Vagina (tissue), 2 donors: ENCODE measurements around the gene FAM131B. TPM values are rescaled to one million over a fixed set of nuclear protein-coding genes. Genes with fewer than 3 reads are reported as not detected.
A peak's percentile ranks its signal among the peaks of the same experiment; 100 is the strongest.

Experiments
- DNase-seq, 2 donors: peaks; one replicate each; pipeline ENCODE4 v3.0.0-alpha.2; 2017; ENCODE audit errors: extremely low spot score in 2 of 2
- H3K27ac ChIP-seq: fragments of 200-600 bp; sonication (generic); one replicate; pipeline ENCODE4 v1.5.1; 2019
- H3K27me3 ChIP-seq: fragments of 200-600 bp; sonication (generic); one replicate; pipeline ENCODE4 v1.5.1; 2019
- H3K36me3 ChIP-seq, 2 donors: fragments of 200-600 bp; sonication (generic); one replicate each; pipeline ENCODE4 v1.5.1; 2017 to 2019
- H3K4me1 ChIP-seq: fragments of 200-600 bp; sonication (generic); one replicate; pipeline ENCODE4 v1.5.1; 2019
- H3K4me3 ChIP-seq, 2 donors: fragments of 200-600 bp; sonication (generic); 1 replicate in 1 of 2; 2 replicates in 1 of 2; pipeline ENCODE4 v1.5.1; 2016 to 2019
- H3K9me3 ChIP-seq: fragments of 200-600 bp; sonication (generic); one replicate; pipeline ENCODE4 v1.5.1; 2019
- POLR2A ChIP-seq, 2 donors: fragments of 450-650 bp; IDR thresholded peaks; one replicate each; pipeline ENCODE4 v1.6.1; 2017; ENCODE audit warnings: antibody characterized with exemption in 2 of 2, mild to moderate bottlenecking in 2 of 2, moderate library complexity in 2 of 2
- POLR2AphosphoS5 ChIP-seq, 2 donors: sonication (generic); formaldehyde crosslinking; IDR thresholded peaks; one replicate each; pipeline ENCODE4 v1.9.0; 2017; ENCODE audit warnings: antibody characterized with exemption in 2 of 2, mild to moderate bottlenecking in 2 of 2, low read depth in 1 of 2; ENCODE audit not compliant: insufficient read depth in 1 of 2
- intact Hi-C: fragments of 100-400 bp; cut with DNase I; formaldehyde crosslinking; loops from one replicate; pipeline ENCODE4 v1.15.1; 2023
- total RNA-seq: library from RNA; depleted of rRNA; stranded (reverse); fragments of >200 nt; gene quantifications from one replicate; pipeline ENCODE4 v1.2.3, GENCODE V29; 2016
- TF ChIP-seq, protein P1 (sequence below), 3 experiments: fragments of 450-650 bp in 2 of 3; fragments of 200-600 bp in 1 of 3; sonication (generic) in 1 of 3; IDR thresholded peaks; one replicate each; pipeline ENCODE4 v1.5.1; 2017 to 2019; ENCODE audit warnings: antibody characterized with exemption in 3 of 3, mild to moderate bottlenecking in 2 of 3, moderate library complexity in 2 of 3

FAM131B gene
- total RNA-seq, 1 donor from 2014 or later = 1.5 TPM

DNA sequence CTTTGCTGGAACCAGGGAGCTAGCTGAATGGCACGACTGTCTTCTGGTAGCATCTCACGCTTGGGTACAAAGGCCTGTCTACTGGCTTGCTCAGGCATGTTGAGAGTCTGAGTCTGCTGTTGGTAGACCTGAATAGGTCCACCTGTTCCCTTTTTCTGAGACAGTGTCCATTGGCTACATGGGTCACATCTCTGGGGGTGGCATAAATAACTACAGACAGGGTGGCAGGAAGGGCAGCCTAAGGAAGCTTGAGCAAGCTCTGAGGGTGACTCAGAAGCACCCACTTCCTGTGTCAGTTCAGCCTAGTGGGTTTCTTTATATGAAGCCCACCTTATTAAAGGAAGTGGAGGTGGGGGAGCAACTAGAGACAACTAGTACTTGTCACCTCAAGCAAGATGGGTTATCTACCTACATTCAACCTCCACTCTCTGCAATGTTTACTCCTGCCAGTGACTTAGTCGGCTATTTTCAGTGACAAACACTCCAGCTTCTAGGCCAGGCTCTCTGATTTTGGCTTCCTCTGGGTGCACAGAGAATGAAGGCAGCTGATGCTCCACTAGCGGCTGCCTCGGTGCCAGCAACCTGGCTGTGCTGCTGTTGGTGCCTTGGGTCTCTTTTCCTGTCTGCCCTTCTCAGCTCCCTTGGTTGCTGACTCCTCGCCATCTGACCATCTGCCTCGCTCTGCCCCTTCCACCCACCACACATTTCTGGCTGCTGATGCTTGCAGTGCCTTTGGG lies 13.0 kb upstream of the FAM131B start:
- Histone ChIP-seq H3K36me3 (no peaks in the 10 kb centered on the region), H3K27ac (no peak overlapping the region), H3K4me3 (no peak overlapping the region), H3K4me1 (peaks cover 20% of the 10 kb centered on the region), H3K9me3 (no peaks in the 10 kb centered on the region), H3K27me3 (no peaks in the 10 kb centered on the region)
- TF ChIP-seq POLR2AphosphoS5 (IDR thresholded peaks at IDR 0.05; ENCODE audit: insufficient read depth in 1 of 2, low read depth in 1 of 2) = no peak
- TF ChIP-seq, protein P1, sequence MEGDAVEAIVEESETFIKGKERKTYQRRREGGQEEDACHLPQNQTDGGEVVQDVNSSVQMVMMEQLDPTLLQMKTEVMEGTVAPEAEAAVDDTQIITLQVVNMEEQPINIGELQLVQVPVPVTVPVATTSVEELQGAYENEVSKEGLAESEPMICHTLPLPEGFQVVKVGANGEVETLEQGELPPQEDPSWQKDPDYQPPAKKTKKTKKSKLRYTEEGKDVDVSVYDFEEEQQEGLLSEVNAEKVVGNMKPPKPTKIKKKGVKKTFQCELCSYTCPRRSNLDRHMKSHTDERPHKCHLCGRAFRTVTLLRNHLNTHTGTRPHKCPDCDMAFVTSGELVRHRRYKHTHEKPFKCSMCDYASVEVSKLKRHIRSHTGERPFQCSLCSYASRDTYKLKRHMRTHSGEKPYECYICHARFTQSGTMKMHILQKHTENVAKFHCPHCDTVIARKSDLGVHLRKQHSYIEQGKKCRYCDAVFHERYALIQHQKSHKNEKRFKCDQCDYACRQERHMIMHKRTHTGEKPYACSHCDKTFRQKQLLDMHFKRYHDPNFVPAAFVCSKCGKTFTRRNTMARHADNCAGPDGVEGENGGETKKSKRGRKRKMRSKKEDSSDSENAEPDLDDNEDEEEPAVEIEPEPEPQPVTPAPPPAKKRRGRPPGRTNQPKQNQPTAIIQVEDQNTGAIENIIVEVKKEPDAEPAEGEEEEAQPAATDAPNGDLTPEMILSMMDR (IDR thresholded peaks at IDR 0.05) = no peak
- TF ChIP-seq POLR2A (IDR thresholded peaks at IDR 0.05) = no peak
- intact Hi-C loops = no loop called here
- no peak for DNase-seq

DNA sequence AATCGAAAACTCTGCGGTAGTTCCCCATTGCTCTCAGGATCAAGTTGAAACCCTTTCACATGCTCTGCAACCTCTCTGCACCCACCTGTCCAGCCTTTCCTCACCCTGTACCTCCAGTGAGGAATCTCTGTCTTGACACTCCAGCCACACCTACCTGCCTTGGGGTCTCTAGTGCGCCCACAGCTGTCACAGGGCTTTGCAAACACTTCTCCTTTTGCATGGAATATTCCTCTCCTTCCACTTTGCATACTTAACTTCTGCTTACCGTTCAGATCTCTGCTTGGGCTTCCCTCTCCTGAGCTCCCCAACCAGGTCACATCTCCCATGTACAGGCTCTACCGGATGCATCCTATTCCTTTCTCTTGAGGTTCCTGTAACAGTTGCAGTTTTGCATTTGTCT lies 12.0 kb upstream of the FAM131B start:
- intact Hi-C loops = no loop called here
- Histone ChIP-seq H3K27me3 (no peaks in the 10 kb centered on the region), H3K27ac (no peak overlapping the region), H3K9me3 (no peaks in the 10 kb centered on the region), H3K36me3 (no peaks in the 10 kb centered on the region), H3K4me1 (peaks cover 15% of the 10 kb centered on the region), H3K4me3 (no peak overlapping the region)
- TF ChIP-seq, protein P1 (IDR thresholded peaks at IDR 0.05) = no peak
- no peak for TF ChIP-seq POLR2AphosphoS5 (IDR thresholded peaks at IDR 0.05; ENCODE audit: insufficient read depth in 1 of 2, low read depth in 1 of 2)
- TF ChIP-seq POLR2A (IDR thresholded peaks at IDR 0.05) = no peak
- no peak for DNase-seq

DNA sequence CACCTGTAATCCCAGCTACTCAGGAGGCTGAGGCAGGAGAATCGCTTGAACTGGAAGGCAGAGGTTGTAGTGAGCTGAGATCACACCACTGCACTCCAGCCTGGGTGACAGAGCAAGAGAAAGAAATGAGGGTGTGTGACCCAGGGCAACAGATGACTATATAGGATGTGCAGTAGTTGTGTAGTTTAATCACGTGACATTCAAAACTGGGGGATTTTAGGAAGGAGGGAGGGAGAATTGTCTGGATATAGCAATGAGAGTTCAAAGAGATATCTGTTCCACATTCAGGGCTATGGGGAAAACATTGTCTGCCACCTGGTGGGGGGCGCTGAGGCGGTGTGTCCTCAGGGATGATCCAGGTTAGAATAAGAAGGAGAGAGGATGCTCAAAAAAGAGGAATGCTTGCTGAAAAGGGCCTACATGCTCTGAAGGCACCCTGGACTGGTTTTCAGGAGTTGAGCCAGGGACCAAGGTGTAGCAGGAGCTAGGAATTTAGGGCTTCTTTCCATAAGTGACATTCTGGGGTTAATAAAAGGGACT lies 10.8 kb upstream of the FAM131B start:
- Histone ChIP-seq H3K27ac (no peak overlapping the region), H3K4me3 (no peak overlapping the region), H3K9me3 (no peaks in the 10 kb centered on the region), H3K36me3 (no peaks in the 10 kb centered on the region), H3K27me3 (no peaks in the 10 kb centered on the region), H3K4me1 (peaks cover 2% of the 10 kb centered on the region)
- DNase-seq = no peak
- TF ChIP-seq POLR2A (IDR thresholded peaks at IDR 0.05) (no peak), POLR2AphosphoS5 (IDR thresholded peaks at IDR 0.05; ENCODE audit: insufficient read depth in 1 of 2, low read depth in 1 of 2) (no peak)
- TF ChIP-seq, protein P1 (IDR thresholded peaks at IDR 0.05) = no peak
- intact Hi-C loops = no loop called here

DNA sequence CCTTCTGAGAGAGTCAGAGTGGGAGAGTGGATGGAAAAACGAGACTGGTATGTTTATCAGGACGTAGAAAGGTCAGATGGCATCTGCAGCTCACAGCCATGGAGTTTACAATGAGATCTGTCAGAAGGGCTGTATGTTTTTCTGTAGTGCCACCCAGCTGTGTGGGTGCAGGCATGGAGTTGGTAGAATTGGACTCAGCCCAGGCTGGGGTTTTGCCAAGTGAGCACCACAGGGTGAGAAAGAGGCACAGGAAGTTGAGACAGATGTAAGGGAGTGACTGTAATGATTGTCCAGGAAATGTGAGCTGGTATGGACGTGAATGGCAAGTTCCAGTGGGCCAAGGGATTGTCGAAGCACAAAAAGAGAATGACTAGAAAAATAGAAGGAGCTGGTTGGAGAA lies 9.6 kb upstream of the FAM131B start:
- Histone ChIP-seq H3K9me3 (no peaks in the 10 kb centered on the region), H3K27me3 (no peaks in the 10 kb centered on the region), H3K27ac (no peak overlapping the region), H3K4me1 (no peaks in the 10 kb centered on the region), H3K4me3 (no peak overlapping the region), H3K36me3 (no peaks in the 10 kb centered on the region)
- intact Hi-C loops = no loop called here
- TF ChIP-seq POLR2A (IDR thresholded peaks at IDR 0.05) = no peak
- TF ChIP-seq, protein P1 (IDR thresholded peaks at IDR 0.05) = no peak
- peak in 1 of 2 donors; percentile 40 for TF ChIP-seq POLR2AphosphoS5 (IDR thresholded peaks at IDR 0.05; ENCODE audit: insufficient read depth in 1 of 2, low read depth in 1 of 2)
- DNase-seq = no peak
